H9 (cell line): ENCODE measurements around the gene SDK1. TPM values are rescaled to one million over a fixed set of nuclear protein-coding genes. Genes with fewer than 3 reads are reported as not detected.

ENCODE experiments used
- DNase-seq: peaks from one replicate; pipeline ENCODE4 v3.0.0-alpha.2; 2017
- H2AFZ ChIP-seq: one replicate; pipeline ENCODE4 v1.6.1; 2013; ENCODE audit warnings: mild to moderate bottlenecking, low read length, control low read depth, moderate library complexity
- H2AK5ac ChIP-seq: 2 replicates; pipeline ENCODE4 v1.6.1; 2013; ENCODE audit warnings: low read length, control low read depth, mixed read lengths; ENCODE audit not compliant: insufficient read length
- H2BK120ac ChIP-seq: one replicate; pipeline ENCODE4 v1.6.1; 2013; ENCODE audit warnings: low read depth, mild to moderate bottlenecking, low read length, control low read depth, inconsistent platforms; ENCODE audit not compliant: poor library complexity, severe bottlenecking
- H2BK12ac ChIP-seq: 2 replicates; pipeline ENCODE4 v1.6.1; 2013; ENCODE audit warnings: low read length, control low read depth, mixed read lengths, low read depth; ENCODE audit not compliant: insufficient read length
- H2BK15ac ChIP-seq: 2 replicates; pipeline ENCODE4 v1.6.1; 2013; ENCODE audit warnings: low read depth, low read length, control low read depth
- H2BK20ac ChIP-seq: one replicate; pipeline ENCODE4 v1.6.1; 2013; ENCODE audit warnings: low read depth, mild to moderate bottlenecking, low read length, control low read depth, inconsistent platforms; ENCODE audit not compliant: poor library complexity, severe bottlenecking
- H2BK5ac ChIP-seq: 2 replicates; pipeline ENCODE4 v1.6.1; 2013; ENCODE audit warnings: low read length, control low read depth, mixed read lengths; ENCODE audit not compliant: insufficient read length
- H3K14ac ChIP-seq: 2 replicates; pipeline ENCODE4 v1.6.1; 2013; ENCODE audit warnings: low read length, control low read depth; ENCODE audit not compliant: insufficient read depth
- H3K18ac ChIP-seq: 2 replicates; pipeline ENCODE4 v1.6.1; 2013; ENCODE audit warnings: low read depth, mild to moderate bottlenecking, mixed read lengths, low read length, control low read depth; ENCODE audit not compliant: insufficient read length
- H3K23ac ChIP-seq: 2 replicates; pipeline ENCODE4 v1.6.1; 2013; ENCODE audit warnings: low read length, control low read depth, mixed read lengths, low read depth; ENCODE audit not compliant: insufficient read length
- H3K23me2 ChIP-seq: 2 replicates; pipeline ENCODE4 v1.6.1; 2013; ENCODE audit warnings: low read depth, mild to moderate bottlenecking, mixed read lengths, low read length, control low read depth; ENCODE audit not compliant: insufficient read length, poor library complexity, severe bottlenecking
- H3K27ac ChIP-seq: 2 replicates; pipeline ENCODE4 v1.5.1; 2013; ENCODE audit warnings: low read length, control low read depth, mixed read lengths, low read depth; ENCODE audit not compliant: insufficient read length
- H3K27me3 ChIP-seq: 2 replicates; pipeline ENCODE4 v1.6.1; 2013; ENCODE audit warnings: low read length, control low read depth, inconsistent platforms; ENCODE audit not compliant: insufficient read depth
- H3K4ac ChIP-seq: 2 replicates; pipeline ENCODE4 v1.6.1; 2013; ENCODE audit warnings: low read depth, mild to moderate bottlenecking, control low read depth, inconsistent platforms, low read length, moderate library complexity
- H3K4me1 ChIP-seq: 2 replicates; pipeline ENCODE4 v1.6.1; 2013; ENCODE audit warnings: low read length, control low read depth, inconsistent platforms; ENCODE audit not compliant: insufficient read depth
- H3K4me2 ChIP-seq: 2 replicates; pipeline ENCODE4 v1.6.1; 2013; ENCODE audit warnings: low read length, control low read depth, mixed read lengths; ENCODE audit not compliant: insufficient read length, insufficient read depth
- H3K56ac ChIP-seq: 2 replicates; pipeline ENCODE4 v1.6.1; 2013; ENCODE audit warnings: low read depth, mild to moderate bottlenecking, mixed read lengths, low read length, control low read depth; ENCODE audit not compliant: insufficient read length
- H3K79me1 ChIP-seq: 2 replicates; pipeline ENCODE4 v1.6.1; 2013; ENCODE audit warnings: low read depth, mild to moderate bottlenecking, moderate library complexity, low read length, control low read depth, inconsistent platforms; ENCODE audit not compliant: insufficient read depth, poor library complexity, severe bottlenecking
- H3K79me2 ChIP-seq: 2 replicates; pipeline ENCODE4 v1.6.1; 2013; ENCODE audit warnings: low read length, control low read depth, inconsistent platforms; ENCODE audit not compliant: insufficient read depth
- H3K9ac ChIP-seq: 2 replicates; pipeline ENCODE4 v1.6.1; 2013; ENCODE audit warnings: low read length, control low read depth, mixed read lengths; ENCODE audit not compliant: insufficient read length; ENCODE audit errors: extremely low read depth
- H3K9me3 ChIP-seq: one replicate; pipeline ENCODE4 v1.6.1; 2013; ENCODE audit warnings: low read depth, low read length, inconsistent platforms; ENCODE audit not compliant: control insufficient read depth
- H3T11ph ChIP-seq: one replicate; pipeline ENCODE4 v1.6.1; 2013; ENCODE audit warnings: mild to moderate bottlenecking, low read length, control low read depth, inconsistent platforms
- H4K20me1 ChIP-seq: one replicate; pipeline ENCODE4 v1.6.1; 2013; ENCODE audit not compliant: control insufficient read depth, insufficient read length, insufficient read depth
- H4K5ac ChIP-seq: 2 replicates; pipeline ENCODE4 v1.6.1; 2013; ENCODE audit warnings: low read depth, mild to moderate bottlenecking, mixed read lengths, low read length, control low read depth; ENCODE audit not compliant: insufficient read length
- H4K8ac ChIP-seq: replicated peaks from 2 replicates; pipeline ENCODE4 v1.6.1; 2013; ENCODE audit warnings: low read length, control low read depth, mixed read lengths, low read depth; ENCODE audit not compliant: insufficient read length
- H4K91ac ChIP-seq: 2 replicates; pipeline ENCODE4 v1.6.1; 2013; ENCODE audit warnings: low read depth, mild to moderate bottlenecking, moderate library complexity, mixed read lengths, low read length, control low read depth; ENCODE audit not compliant: insufficient read length
- H3K27ac Mint-ChIP-seq, 3 experiments: 2 replicates in 2 of 3; 3 replicates in 1 of 3; pipeline ENCODE4 v1.8.0; 2020 to 2021; ENCODE audit warnings: mixed read lengths in 3 of 3, mild to moderate bottlenecking in 1 of 3, moderate library complexity in 1 of 3
- H3K27me3 Mint-ChIP-seq: 2 replicates; pipeline ENCODE4 v1.8.0; 2021; ENCODE audit warnings: low read depth, mild to moderate bottlenecking, moderate library complexity, mixed read lengths
- H3K36me3 Mint-ChIP-seq, 3 experiments: 2 replicates in 2 of 3; 3 replicates in 1 of 3; pipeline ENCODE4 v1.8.0; 2020 to 2021; ENCODE audit warnings: low read depth in 3 of 3, mixed read lengths in 3 of 3; ENCODE audit not compliant: insufficient read depth in 1 of 3
- H3K4me1 Mint-ChIP-seq, 2 experiments: 2 replicates each; pipeline ENCODE4 v1.8.0; 2020; ENCODE audit warnings: mixed read lengths in 2 of 2
- H3K4me3 Mint-ChIP-seq, 2 experiments: 2 replicates in 1 of 2; 3 replicates in 1 of 2; pipeline ENCODE4 v1.8.0; 2020 to 2021; ENCODE audit warnings: mild to moderate bottlenecking in 2 of 2, mixed read lengths in 2 of 2, moderate library complexity in 1 of 2
- H3K9me3 Mint-ChIP-seq, 2 experiments: 2 replicates in 1 of 2; 3 replicates in 1 of 2; pipeline ENCODE4 v1.8.0; 2020; ENCODE audit warnings: mild to moderate bottlenecking in 2 of 2, mixed read lengths in 2 of 2, moderate library complexity in 1 of 2
- CTCF ChIP-seq: fragments of 200-600 bp; sonication (generic); conservative IDR thresholded peaks from 3 replicates; pipeline ENCODE4 v1.8.0; 2021; ENCODE audit warnings: antibody characterized with exemption, mild to moderate bottlenecking
- WGBS: extraction: QIAGEN DNeasy Blood & Tissue Kit; methylation state at CpG from one replicate; pipeline ENCODE4 v1.1.7; 2013; ENCODE audit warnings: missing lambda C conversion rate, low lambda C conversion rate, mixed read lengths; ENCODE audit not compliant: insufficient read length; ENCODE audit errors: extremely low coverage; 5-methylcytosine and 5-hydroxymethylcytosine counted together
- total RNA-seq: library from RNA; stranded (reverse); gene quantifications from 2 replicates; pipeline ENCODE4 v1.2.1, GENCODE V29; 2021

SDK1 gene
- total RNA-seq, 1 experiment from 2014 or later, result 8.7 TPM

DNA sequence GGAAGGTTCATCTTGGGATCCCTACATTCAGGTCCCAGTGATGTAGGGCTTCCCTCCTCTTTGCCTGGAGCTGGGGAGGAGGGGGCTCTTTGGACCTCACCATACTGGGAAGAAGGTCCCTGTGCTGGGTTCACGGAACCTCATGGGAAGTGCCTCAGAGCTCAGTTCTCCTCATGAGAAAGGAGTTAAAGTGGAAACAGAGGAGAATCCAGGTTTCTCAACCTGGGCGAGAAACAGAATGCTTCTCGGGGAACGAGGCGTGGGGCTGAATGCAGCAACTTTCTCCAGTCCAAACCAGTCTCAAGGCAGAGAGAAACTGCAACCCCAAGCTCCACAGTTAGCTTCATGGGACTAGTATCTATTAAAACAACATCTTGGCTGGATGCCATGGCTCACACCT, 998.4 kb downstream of the SDK1 start:
- DNase-seq, result no peak
- no peak overlapping the region for H2BK5ac ChIP-seq

More for the DNA sequence above, 998.4 kb downstream of the SDK1 start:
- no peak overlapping the region for H3K14ac ChIP-seq
- H3K23me2 ChIP-seq, result no peaks in the 10 kb centered on the region
- H2AFZ ChIP-seq, result no peak overlapping the region
- H4K5ac ChIP-seq, result no peak overlapping the region
- H2BK15ac ChIP-seq, result no peak overlapping the region
- Mint-ChIP-seq H3K9me3 (peaks cover 17 to 73% of the 10 kb centered on the region in 2 experiments), H3K4me1 (no peaks in the 10 kb centered on the region), H3K27ac (no peak overlapping the region), H3K36me3 (no peaks in the 10 kb centered on the region; a peak in 2 of 7 replicates), H3K27me3 (peaks cover 29% of the 10 kb centered on the region), H3K4me3 (no peak overlapping the region)
- H3K79me1 ChIP-seq, result no peaks in the 10 kb centered on the region
- H3K4ac ChIP-seq, result no peak overlapping the region
- H4K8ac ChIP-seq, result no peak overlapping the region
- WGBS, result no CpG with 5 or more reads among the region's 5 CpGs
- no peak overlapping the region for H2BK12ac ChIP-seq
- H3T11ph ChIP-seq, result no peak overlapping the region
- H4K20me1 ChIP-seq, result no peaks in the 10 kb centered on the region
- TF ChIP-seq CTCF, result no peak
- no peaks in the 10 kb centered on the region for H3K9me3 ChIP-seq
- H3K27ac ChIP-seq, result no peak overlapping the region
- H4K91ac ChIP-seq, result no peak overlapping the region
- H3K4me1 ChIP-seq, result no peaks in the 10 kb centered on the region
- no peaks in the 10 kb centered on the region for H3K27me3 ChIP-seq
- no peaks in the 10 kb centered on the region for H3K79me2 ChIP-seq
- H2BK120ac ChIP-seq, result no peak overlapping the region
- no peak overlapping the region for H3K56ac ChIP-seq
- no peak overlapping the region for H3K4me2 ChIP-seq
- no peak overlapping the region for H3K18ac ChIP-seq
- H3K9ac ChIP-seq, result no peak overlapping the region
- no peak overlapping the region for H2AK5ac ChIP-seq
- no peak overlapping the region for H3K23ac ChIP-seq
- no peak overlapping the region for H2BK20ac ChIP-seq
